Measurements from ENCODE around the gene IGHMBP2.

IGHMBP2 gene

DNA sequence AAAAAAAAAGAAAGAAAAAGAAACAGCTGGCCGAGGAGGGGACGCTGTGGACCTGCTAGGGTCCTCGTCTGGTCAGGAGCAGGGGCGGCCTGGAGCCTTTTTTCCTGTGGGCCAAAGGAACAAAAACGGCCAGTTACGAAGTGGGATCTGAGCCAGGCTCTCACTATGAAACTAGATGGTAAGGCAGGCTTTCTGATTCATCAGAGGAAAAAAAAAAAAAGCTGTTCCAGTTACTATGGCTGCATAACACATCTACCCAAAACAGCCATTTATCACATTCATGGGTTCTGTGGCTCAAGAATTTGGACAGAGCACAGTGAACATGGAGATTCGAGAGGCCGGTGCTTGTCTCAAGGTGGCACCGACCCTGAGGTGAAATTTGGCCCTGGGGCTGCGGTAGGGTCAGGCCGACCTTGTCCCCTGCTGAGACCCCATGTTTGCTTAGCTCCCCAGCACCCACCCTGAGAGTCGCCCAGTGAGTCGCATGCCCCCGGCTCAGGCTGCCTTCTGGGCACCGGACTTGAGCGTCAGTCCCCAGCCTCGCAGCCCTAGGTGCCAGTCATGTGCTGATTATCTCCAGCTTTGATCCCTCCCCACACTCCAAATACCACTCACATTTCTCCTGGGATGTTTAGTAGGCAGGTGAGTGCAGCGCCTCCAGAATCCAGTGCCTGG, 42.9 kb downstream of the IGHMBP2 start:
- H3K4me2 ChIP-seq (ENCODE audit: low read length) = no peak overlapping the region

DNA sequence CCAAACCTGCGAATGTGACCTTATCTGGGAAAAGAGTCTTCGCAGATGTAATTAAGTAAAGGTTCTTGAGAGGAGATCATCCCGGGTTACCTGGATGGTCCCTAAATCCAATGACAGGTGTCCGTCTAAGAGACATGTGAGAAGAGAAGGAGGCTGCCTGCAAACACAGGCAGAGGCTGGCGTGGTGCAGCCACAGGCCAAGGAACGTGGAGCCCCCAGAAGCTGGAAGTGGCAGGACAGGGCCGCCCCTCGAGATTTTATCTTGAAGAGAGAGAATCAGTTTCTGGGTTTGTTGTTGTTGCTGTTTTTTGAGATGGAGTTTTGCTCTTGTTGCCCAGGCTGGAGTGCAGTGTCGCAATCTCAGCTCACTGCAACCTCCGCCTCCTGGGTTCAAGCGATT, 43.5 kb downstream of the IGHMBP2 start:
- no peaks in the 10 kb centered on the region for H3K36me3 ChIP-seq (ENCODE audit: control insufficient read depth, insufficient read depth, low read length)
- H3K27ac ChIP-seq = no peak overlapping the region
- no peak overlapping the region for H3K9ac ChIP-seq
- H3K9me3 ChIP-seq (ENCODE audit: control insufficient read depth, low read length) = no peaks in the 10 kb centered on the region
- H3K4me2 ChIP-seq (ENCODE audit: low read length) = no peak overlapping the region
- TF ChIP-seq, protein P1, sequence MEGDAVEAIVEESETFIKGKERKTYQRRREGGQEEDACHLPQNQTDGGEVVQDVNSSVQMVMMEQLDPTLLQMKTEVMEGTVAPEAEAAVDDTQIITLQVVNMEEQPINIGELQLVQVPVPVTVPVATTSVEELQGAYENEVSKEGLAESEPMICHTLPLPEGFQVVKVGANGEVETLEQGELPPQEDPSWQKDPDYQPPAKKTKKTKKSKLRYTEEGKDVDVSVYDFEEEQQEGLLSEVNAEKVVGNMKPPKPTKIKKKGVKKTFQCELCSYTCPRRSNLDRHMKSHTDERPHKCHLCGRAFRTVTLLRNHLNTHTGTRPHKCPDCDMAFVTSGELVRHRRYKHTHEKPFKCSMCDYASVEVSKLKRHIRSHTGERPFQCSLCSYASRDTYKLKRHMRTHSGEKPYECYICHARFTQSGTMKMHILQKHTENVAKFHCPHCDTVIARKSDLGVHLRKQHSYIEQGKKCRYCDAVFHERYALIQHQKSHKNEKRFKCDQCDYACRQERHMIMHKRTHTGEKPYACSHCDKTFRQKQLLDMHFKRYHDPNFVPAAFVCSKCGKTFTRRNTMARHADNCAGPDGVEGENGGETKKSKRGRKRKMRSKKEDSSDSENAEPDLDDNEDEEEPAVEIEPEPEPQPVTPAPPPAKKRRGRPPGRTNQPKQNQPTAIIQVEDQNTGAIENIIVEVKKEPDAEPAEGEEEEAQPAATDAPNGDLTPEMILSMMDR (IDR thresholded peaks at IDR 0.05) = no peak
- no peaks in the 10 kb centered on the region for H3K4me1 ChIP-seq
- no peaks in the 10 kb centered on the region for H3K79me2 ChIP-seq
- H3K4me3 ChIP-seq (ENCODE audit: low read depth, low read length) = no peak overlapping the region
- H3K27me3 ChIP-seq (ENCODE audit: control insufficient read depth, insufficient read depth, low read length) = no peaks in the 10 kb centered on the region
- no peak overlapping the region for H2AFZ ChIP-seq

More for the DNA sequence above, 42.9 kb downstream of the IGHMBP2 start:
- H3K4me3 ChIP-seq (ENCODE audit: low read depth, low read length) = no peak overlapping the region
- no peak overlapping the region for H3K27ac ChIP-seq
- no peaks in the 10 kb centered on the region for H3K9me3 ChIP-seq (ENCODE audit: control insufficient read depth, low read length)
- no peaks in the 10 kb centered on the region for H3K36me3 ChIP-seq (ENCODE audit: control insufficient read depth, insufficient read depth, low read length)
- no peaks in the 10 kb centered on the region for H3K4me1 ChIP-seq
- no peak overlapping the region for H2AFZ ChIP-seq
- H3K27me3 ChIP-seq (ENCODE audit: control insufficient read depth, insufficient read depth, low read length) = no peaks in the 10 kb centered on the region
- H3K79me2 ChIP-seq = no peaks in the 10 kb centered on the region
- TF ChIP-seq, protein P1 (IDR thresholded peaks at IDR 0.05) = no peak
- H3K9ac ChIP-seq = no peak overlapping the region

DNA sequence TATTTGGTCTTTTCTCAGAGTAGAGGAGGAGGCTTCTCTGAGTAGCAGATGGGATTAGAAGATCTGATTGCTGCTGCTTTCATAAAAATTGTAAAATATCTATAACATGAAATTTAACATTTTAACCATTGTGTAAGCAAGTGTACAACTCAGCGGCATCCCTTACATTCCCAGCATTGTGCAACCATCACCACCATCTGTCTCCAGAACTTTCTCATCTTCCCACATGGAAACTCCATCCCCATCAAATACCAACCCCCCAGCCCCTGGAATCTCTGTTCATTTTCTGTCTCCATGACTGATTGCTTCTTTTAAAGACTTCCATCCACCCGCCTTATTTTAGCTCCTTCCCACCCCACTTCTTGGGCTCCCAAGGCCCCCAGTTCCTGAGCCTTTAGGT, 44.8 kb downstream of the IGHMBP2 start:
- TF ChIP-seq, protein P1 (IDR thresholded peaks at IDR 0.05) = no peak
- H3K79me2 ChIP-seq = no peaks in the 10 kb centered on the region
- no peak overlapping the region for H3K9ac ChIP-seq
- H3K36me3 ChIP-seq (ENCODE audit: control insufficient read depth, insufficient read depth, low read length) = no peaks in the 10 kb centered on the region
- H2AFZ ChIP-seq = no peak overlapping the region
- H3K4me1 ChIP-seq = no peaks in the 10 kb centered on the region
- H3K4me3 ChIP-seq (ENCODE audit: low read depth, low read length) = no peak overlapping the region
- no peak overlapping the region for H3K27ac ChIP-seq
- no peaks in the 10 kb centered on the region for H3K9me3 ChIP-seq (ENCODE audit: control insufficient read depth, low read length)
- H3K27me3 ChIP-seq (ENCODE audit: control insufficient read depth, insufficient read depth, low read length) = no peaks in the 10 kb centered on the region
- H3K4me2 ChIP-seq (ENCODE audit: low read length) = no peak overlapping the region

DNA sequence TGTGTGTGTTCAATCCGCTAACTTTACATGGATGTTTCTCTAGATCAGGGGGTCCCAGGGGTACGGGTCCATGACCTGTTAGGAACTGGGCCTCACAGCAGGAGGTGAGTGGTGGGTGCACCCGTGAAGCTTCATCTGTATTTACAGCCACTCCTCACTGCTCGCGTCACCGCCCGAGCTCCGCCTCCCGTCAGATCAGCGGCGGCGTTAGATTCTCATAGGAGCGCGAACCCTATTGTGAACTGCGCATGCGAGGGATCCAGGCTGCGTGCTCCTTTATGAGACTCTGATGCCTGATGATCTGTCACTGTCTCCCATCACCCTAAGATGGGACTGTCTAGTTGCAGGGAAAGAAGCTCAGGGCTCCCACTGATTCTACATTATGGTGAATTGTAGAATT, 45.2 kb downstream of the IGHMBP2 start:
- Histone ChIP-seq H3K9ac (no peak overlapping the region), H3K79me2 (no peaks in the 10 kb centered on the region), H3K27me3 (ENCODE audit: control insufficient read depth, insufficient read depth, low read length) (no peaks in the 10 kb centered on the region), H3K4me3 (ENCODE audit: low read depth, low read length) (no peak overlapping the region), H3K36me3 (ENCODE audit: control insufficient read depth, insufficient read depth, low read length) (no peaks in the 10 kb centered on the region), H2AFZ (no peak overlapping the region), H3K27ac (no peak overlapping the region), H3K9me3 (ENCODE audit: control insufficient read depth, low read length) (no peaks in the 10 kb centered on the region), H3K4me2 (ENCODE audit: low read length) (no peak overlapping the region), H3K4me1 (no peaks in the 10 kb centered on the region)
- TF ChIP-seq, protein P1 (IDR thresholded peaks at IDR 0.05) = no peak

DNA sequence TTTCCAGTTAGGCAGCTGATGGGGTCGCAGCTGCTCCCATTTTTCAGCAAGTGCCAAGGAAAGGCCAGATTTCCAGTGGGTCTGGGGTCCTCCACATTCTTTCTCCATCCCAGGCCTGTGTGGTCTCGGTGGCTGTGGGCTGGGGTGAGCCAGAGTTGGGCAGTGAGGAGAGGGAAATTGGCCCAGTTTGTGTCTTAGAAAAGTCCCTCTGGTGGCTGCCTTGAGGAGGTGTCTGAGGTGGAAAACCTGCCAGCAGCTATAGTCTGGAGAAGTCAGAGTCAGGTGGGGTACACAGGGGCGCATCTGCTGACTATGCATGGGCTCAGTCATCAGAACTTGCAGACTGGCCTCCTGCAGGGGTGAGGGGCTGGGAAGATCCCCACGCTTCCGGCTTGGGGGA, 46.6 kb downstream of the IGHMBP2 start:
- H3K4me2 ChIP-seq (ENCODE audit: low read length) = no peak overlapping the region
- H3K27me3 ChIP-seq (ENCODE audit: control insufficient read depth, insufficient read depth, low read length) = no peaks in the 10 kb centered on the region
- no peaks in the 10 kb centered on the region for H3K4me1 ChIP-seq
- H3K79me2 ChIP-seq = no peaks in the 10 kb centered on the region
- H3K4me3 ChIP-seq (ENCODE audit: low read depth, low read length) = no peak overlapping the region
- H3K9ac ChIP-seq = no peak overlapping the region
- no peaks in the 10 kb centered on the region for H3K9me3 ChIP-seq (ENCODE audit: control insufficient read depth, low read length)
- no peak overlapping the region for H3K27ac ChIP-seq
- H2AFZ ChIP-seq = no peak overlapping the region
- TF ChIP-seq, protein P1 (IDR thresholded peaks at IDR 0.05) = no peak
- H3K36me3 ChIP-seq (ENCODE audit: control insufficient read depth, insufficient read depth, low read length) = no peaks in the 10 kb centered on the region

All from parathyroid adenoma (tissue), 2 donors.